HCT116 (cell line): ENCODE measurements around the gene ZSCAN23. TPM values are rescaled to one million over a fixed set of nuclear protein-coding genes. Genes with fewer than 3 reads are reported as not detected.

Experiments used
- ATAC-seq: fragments of 200-7000 bp; cut with Tn5 transposase; 2 replicates; pipeline ENCODE4 v1.9.1; 2020; ENCODE audit warnings: mild to moderate bottlenecking, moderate library complexity
- BruUV-seq: library from RNA; stranded (reverse); fragments of 400-500 nt; replicated peaks from 2 replicates; lab custom pipeline; 2021; lab: Mats Ljungman, UMichigan
- CTCF ChIA-PET: fragments of 300-600 bp; sonication (Branson Sonifier 250); formaldehyde crosslinking; loops from one replicate; lab custom pipeline; 2021; ENCODE audit warnings: antibody characterized with exemption; lab: Charles Lee
- POLR2A ChIA-PET: fragments of 300-600, 350-600 bp; sonication (Branson Sonifier 250); formaldehyde crosslinking; loops from one replicate; lab custom pipeline; 2021; ENCODE audit warnings: antibody characterized with exemption; lab: Charles Lee
- RAD21 ChIA-PET, 2 experiments: fragments of 300-600 bp; sonication (Branson Sonifier 250); formaldehyde crosslinking; loops; one replicate each; lab custom pipeline; 2023; ENCODE audit warnings: low total read pairs in 2 of 2; ENCODE audit not compliant: uncharacterized antibody in 2 of 2, unreplicated experiment in 2 of 2, low non-redundant PET in 1 of 2; lab: Charles Lee
- DNase-seq: peaks from one replicate; pipeline ENCODE4 v3.0.0-alpha.2; 2010; ENCODE audit warnings: low read depth, low spot score
- H2AFZ ChIP-seq: fragments of 200-600 bp; shearing (Covaris generic), sonication (generic); 2 replicates; pipeline ENCODE4 v1.6.1; 2017; ENCODE audit warnings: low read depth, mixed run types, mixed read lengths, antibody characterized with exemption, low read length; ENCODE audit not compliant: poor library complexity, severe bottlenecking
- H3K27ac ChIP-seq: 2 replicates; pipeline ENCODE4 v1.5.1; 2012; ENCODE audit warnings: low read depth, low read length
- H3K27me3 ChIP-seq: fragments of 200-600 bp; sonication (generic); 2 replicates; pipeline ENCODE4 v1.6.1; 2016; ENCODE audit warnings: mixed run types, low read length, mixed read lengths; ENCODE audit not compliant: insufficient read depth
- H3K36me3 ChIP-seq, 2 experiments: fragments of 200-500 bp in 1 of 2; fragments of 200-600 bp in 1 of 2; sonication (Bioruptor generic) in 1 of 2; sonication (generic) in 1 of 2; 2 replicates each; pipeline versions ENCODE4 v1.5.1 to v1.6.1; 2014 to 2016; ENCODE audit warnings: low read length in 2 of 2, inconsistent platforms in 1 of 2, mixed read lengths in 1 of 2, mixed run types in 1 of 2; ENCODE audit not compliant: insufficient read depth in 2 of 2, control insufficient read depth in 1 of 2
- H3K4me1 ChIP-seq, 2 experiments: fragments of 200-600 bp in 1 of 2; sonication (generic) in 1 of 2; 2 replicates each; pipeline versions ENCODE4 v1.5.1 to v1.6.1; 2012 to 2017; ENCODE audit warnings: low read length in 2 of 2, inconsistent platforms in 1 of 2, mild to moderate bottlenecking in 1 of 2, mixed read lengths in 1 of 2, mixed run types in 1 of 2, moderate library complexity in 1 of 2; ENCODE audit not compliant: insufficient read depth in 2 of 2, control insufficient read depth in 1 of 2
- H3K4me2 ChIP-seq: fragments of 200-600 bp; sonication (generic); 2 replicates; pipeline ENCODE4 v1.6.1; 2017; ENCODE audit warnings: mixed run types, low read length, mixed read lengths
- H3K4me3 ChIP-seq, 2 experiments: fragments of 200-600 bp in 1 of 2; sonication (generic) in 1 of 2; replicated peaks in 1 of 2; 2 replicates each; pipeline ENCODE4 v1.5.1; 2011 to 2016; ENCODE audit warnings: low read length in 2 of 2, control low read depth in 1 of 2, low read depth in 1 of 2, mild to moderate bottlenecking in 1 of 2, mixed read lengths in 1 of 2, mixed run types in 1 of 2
- H3K79me2 ChIP-seq: fragments of 200-600 bp; sonication (generic); 2 replicates; pipeline ENCODE4 v1.6.1; 2017; ENCODE audit warnings: mild to moderate bottlenecking, mixed run types, low read length, moderate library complexity, mixed read lengths; ENCODE audit not compliant: insufficient read depth
- H3K9ac ChIP-seq: fragments of 200-600 bp; sonication (generic); 2 replicates; pipeline ENCODE4 v1.6.1; 2016; ENCODE audit warnings: low read length, mixed read lengths
- H3K9me2 ChIP-seq: fragments of 200-600 bp; sonication (generic), shearing (Covaris generic); 2 replicates; pipeline ENCODE4 v1.6.1; 2017; ENCODE audit warnings: mixed run types, mild to moderate bottlenecking, moderate library complexity; ENCODE audit not compliant: insufficient read depth
- H3K9me3 ChIP-seq, 2 experiments: fragments of 200-500 bp in 1 of 2; fragments of 200-600 bp in 1 of 2; sonication (Bioruptor generic) in 1 of 2; sonication (generic) in 1 of 2; 2 replicates each; pipeline ENCODE4 v1.6.1; 2014 to 2017; ENCODE audit warnings: low read length in 2 of 2, mixed read lengths in 2 of 2, inconsistent platforms in 1 of 2, low read depth in 1 of 2, mild to moderate bottlenecking in 1 of 2, mixed run types in 1 of 2, moderate library complexity in 1 of 2; ENCODE audit not compliant: control insufficient read depth in 1 of 2, insufficient read depth in 1 of 2
- H4K20me1 ChIP-seq: fragments of 200-600 bp; sonication (generic), shearing (Covaris generic); 2 replicates; pipeline ENCODE4 v1.6.1; 2017; ENCODE audit warnings: mixed run types, mild to moderate bottlenecking, moderate library complexity; ENCODE audit not compliant: insufficient read depth
- ATF3 ChIP-seq: IDR thresholded peaks from 2 replicates; pipeline ENCODE4 v1.6.1; 2012
- CBX3 ChIP-seq: IDR thresholded peaks from 2 replicates; pipeline ENCODE4 v1.6.1; 2012; ENCODE audit warnings: low read depth
- CEBPB ChIP-seq: IDR thresholded peaks from 2 replicates; pipeline ENCODE4 v1.6.1; 2012; ENCODE audit warnings: low read depth
- FOSL1 ChIP-seq: IDR thresholded peaks from 2 replicates; pipeline ENCODE4 v1.6.1; 2012; ENCODE audit warnings: low read depth
- RAD21 ChIP-seq: IDR thresholded peaks from 2 replicates; pipeline ENCODE4 v1.6.1; 2012; ENCODE audit warnings: low read depth, mild to moderate bottlenecking
- SP1 ChIP-seq: IDR thresholded peaks from 2 replicates; pipeline ENCODE4 v1.6.1; 2012; ENCODE audit warnings: low read depth
- SRF ChIP-seq: IDR thresholded peaks from 2 replicates; pipeline ENCODE4 v1.6.1; 2012; ENCODE audit warnings: low read depth
- YY1 ChIP-seq: IDR thresholded peaks from 2 replicates; pipeline ENCODE4 v1.6.1; 2011; ENCODE audit warnings: low read length, low read depth, moderate library complexity, mild to moderate bottlenecking; ENCODE audit not compliant: insufficient replicate concordance; ENCODE audit errors: extremely low read depth
- ZBTB33 ChIP-seq: IDR thresholded peaks from 2 replicates; pipeline ENCODE4 v1.6.1; 2011; ENCODE audit warnings: mild to moderate bottlenecking, low read length, moderate library complexity; ENCODE audit not compliant: insufficient replicate concordance; ENCODE audit errors: extremely low read depth
- intact Hi-C: fragments of 100-400 bp; cut with micrococcal nuclease; formaldehyde crosslinking; loops from 2 replicates; pipeline ENCODE4 v1.10.0; 2022
- total RNA-seq: library from RNA; stranded (reverse); gene quantifications from one replicate; pipeline ENCODE4 v1.2.1, GENCODE V29; 2021; ENCODE audit not compliant: unreplicated experiment

Gene ZSCAN23
- total RNA-seq, 1 experiment from 2014 or later, result not detected

DNA sequence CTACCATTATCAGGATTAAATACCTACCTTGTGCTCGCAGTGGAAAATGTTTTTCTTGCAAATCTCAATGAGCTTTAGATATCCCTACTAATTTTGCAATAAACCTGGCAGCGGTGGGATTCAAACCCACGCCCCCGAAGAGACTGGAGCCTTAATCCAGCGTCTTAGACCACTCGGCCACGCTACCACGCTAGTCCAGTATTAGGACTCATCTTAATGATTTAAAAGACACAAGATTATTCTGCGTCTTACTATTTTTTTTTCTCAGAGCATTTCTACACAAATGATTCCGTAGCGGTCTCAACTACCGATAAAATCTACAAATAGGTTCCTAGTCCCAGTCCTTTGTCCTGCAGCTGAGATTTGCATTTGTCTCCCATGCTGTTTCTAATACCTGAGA lies 35.2 kb upstream of the ZSCAN23 start:
- no peak overlapping the region for H3K4me2 ChIP-seq
- CTCF ChIA-PET, result no interaction called here

DNA sequence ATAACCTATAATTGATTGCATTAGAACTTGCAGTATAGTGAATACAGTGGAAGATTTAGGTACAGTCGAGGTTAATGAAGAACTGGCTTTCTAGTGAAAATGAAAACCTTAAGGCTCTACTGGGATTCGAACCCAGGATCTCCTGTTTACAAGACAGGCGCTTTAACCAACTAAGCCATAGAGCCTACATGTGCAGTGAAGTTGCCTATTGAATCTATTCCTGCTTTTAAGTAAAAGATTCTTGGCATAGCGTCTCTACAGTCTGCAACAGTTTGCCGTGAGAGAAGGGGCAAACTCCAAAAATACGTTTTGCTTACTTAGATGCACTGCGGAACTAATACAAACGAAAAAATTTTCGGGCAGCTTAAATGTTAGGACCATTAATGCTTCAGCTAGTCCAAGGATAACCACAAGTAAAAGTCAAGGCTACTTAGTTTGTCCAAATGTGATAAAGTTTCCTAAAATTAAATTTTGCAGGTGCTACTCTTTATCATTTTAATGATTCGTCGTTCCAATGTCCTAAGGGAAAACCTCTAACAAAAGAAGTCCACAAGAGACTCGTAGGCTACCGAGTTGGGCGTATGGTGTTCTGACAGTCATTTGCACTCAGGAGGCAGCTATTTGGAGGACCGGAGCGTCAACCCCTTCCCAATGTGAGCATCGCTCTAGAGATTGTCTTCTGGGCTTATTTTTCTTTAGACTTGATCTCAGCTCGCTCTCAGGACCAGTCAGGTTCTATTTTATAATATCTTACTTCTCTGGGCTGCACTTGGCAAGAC lies 31.3 kb upstream of the ZSCAN23 start:
- no peaks in the 10 kb centered on the region for H3K9me3 ChIP-seq
- CTCF ChIA-PET, result interaction anchor here (1.2 kb wide), 1 partner anchor 68 kb away, joined by 3 read pairs; no protein-coding TSS in a partner anchor
- intact Hi-C loops, result loop anchor here (5.0 kb wide), 1 partner anchor 198 kb away; no protein-coding TSS in a partner anchor
- TF ChIP-seq ATF3 (peak; percentile 98), ZBTB33 (peak; percentile 64), CBX3 (peak; percentile 93), SRF (no peak), RAD21 (peak; percentile 23; the same call in 1 of the 2 replicates), FOSL1 (peak; percentile 26; the same call in 1 of the 2 replicates), SP1 (no peak; the same call in 1 of the 2 replicates), CEBPB (no peak; the same call in 1 of the 2 replicates), YY1 (peak; percentile 63)
- TF ChIP-seq, all 23 proteins: peak for 6
- Histone ChIP-seq H3K4me2 (peak overlapping the region; percentile 70), H3K27ac (no peak overlapping the region), H3K9me2 (no peaks in the 10 kb centered on the region), H4K20me1 (no peaks in the 10 kb centered on the region), H3K36me3 (no peaks in the 10 kb centered on the region), H3K9ac (no peak overlapping the region), H3K27me3 (no peaks in the 10 kb centered on the region), H2AFZ (peak overlapping the region; percentile 89), H3K79me2 (no peaks in the 10 kb centered on the region), H3K4me3 (peak overlapping the region; percentile 28 to 44), H3K4me1 (peaks cover 0 to 9% of the 10 kb centered on the region in 2 experiments; a peak in 2 of 4 replicates)
- BruUV-seq, result no TSS peak
- peak; percentile 93 for ATAC-seq
- ChIA-PET RAD21 (no interaction called here), POLR2A (no interaction called here)
- peak; percentile 88 for DNase-seq

More for the DNA sequence above, 35.2 kb upstream of the ZSCAN23 start:
- Histone ChIP-seq H3K27me3 (no peaks in the 10 kb centered on the region), H3K4me1 (peaks cover 0 to 9% of the 10 kb centered on the region in 2 experiments; a peak in 2 of 4 replicates), H4K20me1 (no peaks in the 10 kb centered on the region), H3K79me2 (no peaks in the 10 kb centered on the region), H3K9ac (no peak overlapping the region), H2AFZ (no peak overlapping the region), H3K36me3 (no peaks in the 10 kb centered on the region), H3K27ac (no peak overlapping the region), H3K9me3 (no peaks in the 10 kb centered on the region), H3K9me2 (no peaks in the 10 kb centered on the region), H3K4me3 (no peak overlapping the region)
- intact Hi-C loops, result loop anchor here (5.0 kb wide), 1 partner anchor 194 kb away; no protein-coding TSS in a partner anchor
- RAD21 ChIA-PET, result no interaction called here
- POLR2A ChIA-PET, result no interaction called here
- no TSS peak for BruUV-seq
- no peak for DNase-seq
- TF ChIP-seq ZBTB33, result no peak
- ATAC-seq, result no peak
